SU-DHL-6 (cell line): ENCODE measurements around the gene DIS3L2.

Experiments
- H2AFZ ChIP-seq: fragments of 200-600 bp; sonication (generic); 2 replicates; pipeline ENCODE4 v1.6.1; 2014; ENCODE audit warnings: low read depth, mild to moderate bottlenecking, moderate library complexity, mixed read lengths, antibody characterized with exemption, low read length; ENCODE audit not compliant: severe bottlenecking
- H3F3A ChIP-seq: fragments of 200-600 bp; shearing (Covaris generic); 2 replicates; pipeline ENCODE4 v1.6.0; 2016; ENCODE audit warnings: antibody characterized with exemption, mild to moderate bottlenecking; ENCODE audit not compliant: insufficient read depth
- H3K27ac ChIP-seq: fragments of 200-600 bp; sonication (generic); 2 replicates; pipeline ENCODE4 v1.5.1; 2016; ENCODE audit warnings: low read depth, mild to moderate bottlenecking, low read length, moderate library complexity, mixed read lengths
- H3K27me3 ChIP-seq: fragments of 200-600 bp; sonication (generic), shearing (Covaris generic); 2 replicates; pipeline ENCODE4 v1.6.0; 2014; ENCODE audit warnings: mild to moderate bottlenecking, low read length
- H3K36me3 ChIP-seq: fragments of 200-600 bp; sonication (generic); 2 replicates; pipeline ENCODE4 v1.6.1; 2014; ENCODE audit warnings: mild to moderate bottlenecking, low read length, mixed read lengths
- H3K4me2 ChIP-seq: fragments of 300-600, 200-600 bp; shearing (Covaris generic), sonication (generic); 2 replicates; pipeline ENCODE4 v1.6.0; 2014; ENCODE audit warnings: low read length, low read depth, mild to moderate bottlenecking; ENCODE audit not compliant: poor library complexity, severe bottlenecking
- H3K4me3 ChIP-seq: fragments of 200-600 bp; sonication (generic); 2 replicates; pipeline ENCODE4 v1.5.1; 2014; ENCODE audit warnings: antibody characterized with exemption, low read length, mild to moderate bottlenecking, mixed read lengths; ENCODE audit not compliant: insufficient read depth, poor library complexity, severe bottlenecking
- H3K79me2 ChIP-seq: fragments of 200-600 bp; sonication (generic); 2 replicates; pipeline ENCODE4 v1.6.1; 2014; ENCODE audit warnings: mild to moderate bottlenecking, low read length, moderate library complexity; ENCODE audit not compliant: insufficient read depth
- H3K9ac ChIP-seq: fragments of 200-600 bp; sonication (generic); 2 replicates; pipeline ENCODE4 v1.7.0; 2014; ENCODE audit warnings: mild to moderate bottlenecking, low read length
- H3K9me2 ChIP-seq: fragments of 200-600 bp; sonication (generic); replicated peaks from 2 replicates; pipeline ENCODE4 v1.6.1; 2014; ENCODE audit warnings: low read length; ENCODE audit not compliant: insufficient read depth
- H3K9me3 ChIP-seq: fragments of 200-600 bp; sonication (generic); 2 replicates; pipeline ENCODE4 v1.6.1; 2014; ENCODE audit warnings: low read length, mixed read lengths; ENCODE audit not compliant: insufficient read depth
- H4K20me1 ChIP-seq: fragments of 200-600 bp; sonication (generic); 2 replicates; pipeline ENCODE4 v1.6.1; 2014; ENCODE audit warnings: low read depth, mild to moderate bottlenecking, antibody characterized with exemption, low read length, moderate library complexity, mixed read lengths
- CTCF ChIP-seq: fragments of 200-600 bp; sonication (generic); IDR thresholded peaks from one replicate; pipeline ENCODE4 v1.5.1; 2017; ENCODE audit warnings: antibody characterized with exemption, mild to moderate bottlenecking, low read length, moderate library complexity; ENCODE audit not compliant: insufficient read depth, poor library complexity, severe bottlenecking
- EZH2phosphoT487 ChIP-seq: fragments of 200-600 bp; sonication (generic), shearing (Covaris generic); conservative IDR thresholded peaks from 2 replicates; pipeline ENCODE4 v1.6.1; 2018; ENCODE audit warnings: mild to moderate bottlenecking, antibody characterized with exemption, low read length, moderate library complexity, mixed read lengths

Gene DIS3L2

GRCh38 chr2:232385660-232386489 is 424.4 kb downstream of the DIS3L2 start:
- Histone ChIP-seq H3F3A (no peaks in the 10 kb centered on the region), H3K9me3 (no peaks in the 10 kb centered on the region), H4K20me1 (no peaks in the 10 kb centered on the region), H3K4me3 (no peak overlapping the region), H3K36me3 (no peaks in the 10 kb centered on the region), H3K4me2 (no peak overlapping the region), H3K9me2 (no peaks in the 10 kb centered on the region), H2AFZ (no peak overlapping the region), H3K27me3 (no peaks in the 10 kb centered on the region), H3K9ac (no peak overlapping the region), H3K79me2 (no peaks in the 10 kb centered on the region), H3K27ac (no peak overlapping the region)
- TF ChIP-seq CTCF (no peak), EZH2phosphoT487 (no peak)

- H3K4me2 ChIP-seq: no peak overlapping the region
- no peaks in the 10 kb centered on the region for H3K36me3 ChIP-seq
- H3K79me2 ChIP-seq: no peaks in the 10 kb centered on the region
- H3F3A ChIP-seq: no peaks in the 10 kb centered on the region
- H3K27me3 ChIP-seq: no peaks in the 10 kb centered on the region
- H3K9me2 ChIP-seq: no peaks in the 10 kb centered on the region
- H2AFZ ChIP-seq: no peak overlapping the region
- H3K4me3 ChIP-seq: no peak overlapping the region
- no peak overlapping the region for H3K27ac ChIP-seq
- H4K20me1 ChIP-seq: no peaks in the 10 kb centered on the region
- no peak overlapping the region for H3K9ac ChIP-seq
- H3K9me3 ChIP-seq: no peaks in the 10 kb centered on the region
- TF ChIP-seq EZH2phosphoT487: no peak
- no peak for TF ChIP-seq CTCF
Measured at GRCh38 chr2:232386490-232386739, 424.9 kb downstream of the DIS3L2 start.
